Endometrial microvascular endothelial cells (primary cell): ENCODE data around the gene DHX34. TPM values are rescaled to one million over a fixed set of nuclear protein-coding genes. Genes with fewer than 3 reads are reported as not detected.
"Not testable (repeated sequence)": the region's sequence is repeated elsewhere in the genome, so short reads cannot be mapped to it uniquely, and the experiment has no call there.

Source experiments
- in situ Hi-C: cut with HindIII; loops from 2 replicates; pipeline ENCODE4 v1.10.0; 2017; ENCODE audit warnings: low sequenced_read_pairs, low pct_unique_long_range_greater_than_20kb; ENCODE audit errors: inconsistent ontology term
- total RNA-seq: library from RNA; depleted of rRNA; stranded (reverse); fragments of >200 nt; gene quantifications from one replicate; pipeline ENCODE4 v1.2.3, GENCODE V29; 2015; ENCODE audit errors: inconsistent ontology term

DHX34 gene
- total RNA-seq, 1 donor from 2014 or later: 20.0 TPM

DNA sequence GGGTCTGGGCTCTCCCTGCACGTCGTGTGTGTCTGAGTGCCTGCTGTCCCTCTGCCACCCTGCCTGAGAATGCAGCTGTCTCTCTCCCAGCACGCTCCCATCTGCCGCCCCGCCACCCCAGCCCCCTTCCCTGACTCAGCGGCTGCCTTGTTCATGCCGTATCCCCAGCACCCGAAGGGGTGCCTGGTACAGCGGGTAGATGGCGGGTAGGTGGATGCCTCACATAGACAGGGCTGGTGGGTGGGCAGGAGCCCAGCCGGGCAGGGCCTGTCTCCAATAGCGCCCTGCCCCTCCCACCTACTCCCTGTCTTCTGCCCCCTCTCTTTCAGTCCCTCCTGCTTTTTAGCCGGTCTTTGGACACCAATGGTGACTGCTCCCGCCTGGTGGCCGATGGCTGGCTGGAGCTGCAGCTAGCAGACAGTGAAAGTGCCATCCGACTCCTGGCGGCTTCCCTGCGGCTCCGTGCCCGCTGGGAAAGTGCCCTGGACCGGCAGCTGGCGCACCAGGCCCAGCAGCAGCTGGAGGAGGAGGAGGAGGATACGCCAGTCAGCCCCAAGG is 30.3 kb downstream of the DHX34 start:
- in situ Hi-C loops: no loop called here

- in situ Hi-C loops: no loop called here
These were observed 31.4 kb downstream of the DHX34 start for GRCh38 chr19:47380559-47380958.

DNA sequence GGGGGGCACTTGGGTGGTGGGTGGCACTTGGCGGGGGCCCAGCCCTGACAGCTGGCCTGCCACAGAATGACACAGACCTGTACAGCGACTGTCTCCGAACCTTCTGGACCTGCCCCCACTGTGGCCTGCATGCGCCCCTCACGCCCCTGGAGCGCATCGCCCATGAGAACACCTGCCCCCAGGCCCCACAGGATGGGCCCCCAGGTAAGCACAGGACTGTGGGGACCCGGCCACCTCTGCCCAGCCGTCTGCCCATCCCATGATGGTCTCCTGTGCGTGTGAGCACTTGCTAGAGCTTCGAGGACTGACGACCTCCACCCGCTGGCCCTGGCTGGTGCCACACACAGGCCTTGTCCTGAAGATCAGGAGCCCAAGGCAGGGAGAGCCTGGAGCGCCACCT is 32.0 kb downstream of the DHX34 start:
- in situ Hi-C loops: no loop called here

DNA sequence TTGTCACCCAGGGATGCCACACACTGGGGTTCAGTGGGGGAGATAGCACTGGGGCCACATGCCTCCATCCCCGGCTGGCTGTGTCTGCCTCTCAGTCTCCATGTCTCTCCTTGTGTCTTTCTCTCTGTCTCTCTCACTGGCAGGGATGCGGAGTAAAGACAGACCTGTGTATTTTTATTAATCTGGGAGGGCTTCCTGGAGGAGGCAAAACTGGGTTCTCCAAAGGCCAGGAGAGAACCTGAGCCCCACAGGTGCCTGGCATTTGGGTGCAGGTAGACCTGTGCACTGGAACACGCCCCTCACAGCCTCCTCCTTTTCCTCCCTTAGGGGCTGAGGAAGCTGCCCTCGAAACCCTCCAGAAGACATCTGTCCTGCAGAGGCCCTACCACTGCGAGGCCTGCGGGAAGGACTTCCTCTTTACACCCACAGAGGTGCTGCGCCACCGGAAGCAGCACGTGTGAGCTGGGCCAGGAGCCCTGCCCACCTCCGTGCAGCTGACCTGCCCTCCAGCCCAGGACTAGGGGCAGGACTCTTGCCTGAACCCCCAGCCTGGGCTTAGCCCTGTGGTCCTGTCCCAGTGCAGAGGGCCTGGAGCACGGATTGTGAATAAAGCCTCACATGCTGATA is 32.7 kb downstream of the DHX34 start:
- in situ Hi-C loops: no loop called here

GRCh38 chr19:47383890-47384289 is 34.8 kb downstream of the DHX34 start:
- in situ Hi-C loops: not testable (repeated sequence)

DNA sequence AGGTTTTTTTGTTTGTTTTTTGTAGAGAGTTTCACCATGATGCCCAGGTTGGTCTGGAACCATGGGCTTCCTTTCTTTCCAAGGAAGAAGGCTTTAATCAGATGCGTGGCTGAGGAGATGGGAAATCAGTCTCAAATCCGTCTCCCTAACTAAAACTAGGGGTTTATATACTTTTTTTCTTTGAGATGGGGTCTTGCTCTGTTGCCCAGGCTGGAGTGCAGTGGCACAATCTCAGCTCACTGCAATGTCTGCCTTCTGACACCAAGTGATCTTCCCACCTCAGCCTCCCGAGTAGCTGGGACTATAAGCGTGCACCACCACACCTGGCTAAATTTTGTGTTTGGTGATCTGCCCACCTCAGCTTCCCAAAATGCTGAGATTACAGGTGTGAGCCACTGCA is 35.4 kb downstream of the DHX34 start:
- in situ Hi-C loops: not testable (repeated sequence)

DNA sequence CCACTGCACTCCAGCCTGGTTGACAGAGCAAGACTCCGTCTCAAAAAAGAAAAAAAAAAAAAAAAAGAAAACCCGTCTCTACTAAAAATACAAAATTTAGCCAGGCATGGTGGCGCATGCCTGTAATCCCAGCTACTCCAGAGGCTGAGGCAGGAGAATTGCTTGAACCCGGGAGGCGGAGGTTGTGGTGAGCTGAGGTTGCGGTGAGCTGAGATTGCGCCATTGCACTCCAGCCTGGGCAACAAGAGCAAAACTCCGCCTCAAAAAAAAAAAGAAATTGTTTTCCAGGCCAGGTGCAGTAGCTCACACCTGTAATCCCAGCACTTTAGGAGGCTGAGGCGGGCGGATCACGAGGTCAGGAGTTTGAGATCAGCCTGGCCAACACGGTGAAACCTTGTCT is 37.5 kb downstream of the DHX34 start:
- in situ Hi-C loops: not testable (repeated sequence)

DNA sequence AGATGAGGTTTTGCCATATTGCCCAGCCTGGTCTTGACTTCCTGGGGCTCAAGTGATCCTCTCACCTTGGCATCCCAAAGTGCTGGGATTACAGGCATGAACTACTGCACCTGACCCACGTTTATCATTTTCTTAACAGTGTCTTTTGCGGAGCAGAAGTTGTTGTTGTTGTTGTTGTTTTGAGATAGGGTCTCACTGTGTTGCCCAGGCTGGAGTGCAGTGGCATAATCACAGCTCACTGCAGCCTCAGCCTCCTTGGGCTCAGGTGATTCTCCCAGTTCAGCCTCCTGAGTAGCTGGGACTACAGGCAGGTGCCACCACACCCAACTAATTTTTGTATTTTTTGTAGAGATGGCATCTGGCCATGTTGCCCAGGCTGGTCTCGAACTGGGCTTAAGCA is 38.5 kb downstream of the DHX34 start:
- in situ Hi-C loops: not testable (repeated sequence)

DNA sequence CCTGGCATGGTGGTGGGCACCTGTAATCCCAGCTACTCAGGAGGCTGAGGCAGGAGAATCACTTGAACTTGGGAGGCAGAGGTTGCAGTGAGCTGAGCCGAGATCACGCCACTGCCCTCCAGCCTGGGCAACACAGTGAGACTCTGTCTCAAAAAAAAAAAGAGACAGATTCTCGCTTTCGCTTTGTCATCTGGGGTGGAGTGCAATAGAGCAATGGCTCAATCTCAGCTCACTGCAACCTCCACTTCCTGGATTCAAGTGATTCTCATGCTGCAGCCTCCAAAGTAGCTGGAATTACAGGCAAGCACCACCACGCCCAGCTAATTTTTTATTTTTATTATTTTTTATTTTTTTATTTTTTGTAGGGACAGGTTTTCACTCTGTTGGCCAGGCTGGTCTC is 39.6 kb downstream of the DHX34 start:
- in situ Hi-C loops: not testable (repeated sequence)

- in situ Hi-C loops: no loop called here
These were observed 40.0 kb downstream of the DHX34 start for GRCh38 chr19:47389150-47389556.

GRCh38 chr19:47390533-47391488 is 41.7 kb downstream of the DHX34 start:
- in situ Hi-C loops: no loop called here

GRCh38 chr19:47391510-47392223 is 42.6 kb downstream of the DHX34 start:
- in situ Hi-C loops: no loop called here

DNA sequence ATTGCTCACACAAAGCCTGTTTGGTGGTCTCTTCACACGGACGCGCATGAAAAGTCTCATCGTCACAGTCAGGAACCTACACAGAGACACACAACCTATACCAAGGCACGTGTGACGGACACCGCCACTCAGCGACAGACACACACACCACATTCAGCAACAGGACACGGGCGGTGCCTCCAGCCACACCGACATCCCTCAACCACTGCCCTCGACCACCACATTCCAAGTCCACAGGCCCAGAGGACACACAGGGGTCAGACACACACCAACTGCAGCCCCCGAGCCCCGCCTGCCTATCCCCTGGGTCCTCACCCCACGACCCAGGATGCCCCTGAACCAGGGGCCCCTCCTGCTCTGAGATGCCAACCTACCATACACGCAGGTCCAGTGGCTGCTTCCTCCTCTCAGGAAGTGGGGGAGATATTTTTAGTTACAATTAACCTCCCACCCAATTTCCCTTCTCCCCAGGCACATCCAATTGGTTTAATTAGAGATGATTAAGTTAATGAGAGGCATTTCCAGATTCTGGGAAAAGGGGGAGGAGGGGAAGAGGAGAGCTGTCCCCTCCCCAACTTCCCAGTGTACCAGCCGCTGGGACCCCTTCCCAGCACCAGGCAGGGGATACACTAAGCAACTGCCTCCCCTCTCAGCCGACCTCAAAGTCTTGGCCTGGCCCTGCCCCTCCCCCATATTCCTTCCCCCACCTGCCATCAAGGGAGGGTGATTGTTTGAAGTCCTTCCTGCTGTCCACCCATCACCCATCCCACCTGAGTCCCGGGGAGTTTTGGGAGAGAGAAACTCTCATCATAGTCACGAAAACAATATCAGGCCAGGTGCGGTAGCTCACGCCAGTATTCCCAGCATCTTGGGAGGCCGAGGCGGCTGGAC is 49.8 kb downstream of the DHX34 start:
- in situ Hi-C loops: no loop called here

GRCh38 chr19:47402504-47402903 is 53.4 kb downstream of the DHX34 start:
- in situ Hi-C loops: no loop called here

DNA sequence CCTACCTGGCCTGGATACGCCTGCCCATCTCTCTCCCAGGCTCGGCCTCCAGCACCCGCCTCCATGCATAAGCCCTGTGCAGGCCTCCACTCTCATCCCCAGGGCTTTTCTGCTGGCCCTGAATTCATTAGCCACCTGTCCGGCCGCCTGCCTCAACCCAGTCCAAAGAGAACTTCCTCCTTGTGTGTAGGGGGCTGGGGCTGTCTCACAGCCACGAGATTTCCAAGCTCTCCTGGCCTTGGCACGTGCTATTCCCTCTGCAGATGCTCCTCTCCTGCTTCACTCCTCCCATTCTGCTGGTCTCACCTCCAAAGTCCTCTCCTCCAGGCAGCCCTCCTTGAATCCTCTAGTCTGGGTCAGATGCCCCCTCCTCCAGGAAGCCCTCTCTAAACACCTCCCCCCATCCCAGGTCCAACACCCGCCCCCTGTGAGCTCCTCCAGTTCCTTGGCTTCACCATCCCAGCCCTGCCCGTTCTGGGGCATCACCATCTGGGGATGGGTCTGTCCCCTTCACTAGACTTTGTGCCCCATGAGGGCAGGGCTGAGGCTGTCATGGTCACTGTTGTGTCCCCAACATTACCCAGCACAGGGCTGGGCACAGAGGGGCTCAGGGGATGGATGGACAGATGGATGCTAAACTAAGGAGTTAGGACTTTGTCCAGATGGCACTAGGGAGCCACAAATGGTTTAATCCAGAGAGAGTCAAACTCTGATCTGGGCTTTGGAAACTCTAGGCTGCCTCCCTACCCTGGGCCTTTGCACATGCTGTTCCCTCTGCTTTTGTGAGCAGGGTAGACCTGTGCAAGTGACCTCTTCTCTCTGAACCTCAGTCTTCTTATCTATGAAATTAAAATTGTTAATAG is 55.5 kb downstream of the DHX34 start:
- in situ Hi-C loops: no loop called here

- in situ Hi-C loops: no loop called here
These were observed 56.1 kb downstream of the DHX34 start for GRCh38 chr19:47405197-47405550.

GRCh38 chr19:47405854-47406417 is 56.8 kb downstream of the DHX34 start:
- in situ Hi-C loops: no loop called here
